DMS114 treated with DMSO at 0.1 percent for 48 hours (cell line): ENCODE data around the gene GSDMA.

Source experiments
- DNase-seq: peaks from one replicate; lab custom pipeline; 2025; ENCODE audit not compliant: unreplicated experiment; lab: John Stamatoyannopoulos, UW

GSDMA gene

GRCh38 chr17:39962642-39963220 is at the start of gene GSDMA:
GSDMA (plus strand) TSS chr17:39963004; CDS start chr17:39965688, 2,684 bp downstream.
- no peak for DNase-seq

DNA sequence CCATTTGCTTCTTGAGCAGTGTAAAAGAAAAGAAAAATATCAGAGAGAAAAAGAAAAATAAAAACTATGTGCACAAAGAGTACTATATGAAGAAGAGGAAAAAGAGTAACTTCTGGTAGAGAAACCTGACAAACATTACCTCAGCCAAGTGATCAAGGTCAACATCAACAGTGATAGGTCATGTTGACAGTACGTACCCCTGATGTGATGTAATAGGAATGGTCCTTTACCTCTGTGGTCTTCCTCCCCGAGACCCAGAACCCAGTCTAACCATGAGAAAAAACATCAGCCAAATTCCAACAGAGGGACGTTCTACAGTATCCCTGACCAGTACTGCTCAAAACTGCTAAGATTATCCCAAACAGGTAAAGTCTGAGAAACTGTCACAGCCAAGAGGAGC is 48.8 kb upstream of the GSDMA start:
- no peak for DNase-seq

- no peak for DNase-seq
These were observed 47.2 kb upstream of the GSDMA start for GRCh38 chr17:39915559-39915958.

DNA sequence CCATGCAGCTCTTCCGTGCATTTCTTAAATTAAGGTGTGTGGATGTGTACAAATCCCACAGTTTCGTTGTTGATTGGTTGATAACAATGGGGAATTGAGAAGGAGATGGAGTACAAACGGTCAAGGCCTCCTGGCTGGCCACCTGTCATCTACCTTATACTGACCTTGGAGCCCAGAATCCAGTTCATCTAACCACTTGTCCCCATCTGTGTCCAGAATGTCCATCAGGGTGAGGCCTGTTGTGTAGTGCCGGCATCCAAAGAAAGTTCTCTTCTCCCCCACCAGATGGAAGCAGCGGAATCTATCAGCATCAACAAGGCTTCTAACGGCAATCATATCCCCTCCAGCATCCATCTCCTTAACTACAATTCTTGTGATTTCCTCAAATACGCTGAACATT is 45.9 kb upstream of the GSDMA start:
- peak; percentile 47 for DNase-seq

GRCh38 chr17:39919087-39919683 is 43.6 kb upstream of the GSDMA start:
- no peak for DNase-seq

GRCh38 chr17:39920218-39921210 is 42.3 kb upstream of the GSDMA start:
- DNase-seq: no peak

DNA sequence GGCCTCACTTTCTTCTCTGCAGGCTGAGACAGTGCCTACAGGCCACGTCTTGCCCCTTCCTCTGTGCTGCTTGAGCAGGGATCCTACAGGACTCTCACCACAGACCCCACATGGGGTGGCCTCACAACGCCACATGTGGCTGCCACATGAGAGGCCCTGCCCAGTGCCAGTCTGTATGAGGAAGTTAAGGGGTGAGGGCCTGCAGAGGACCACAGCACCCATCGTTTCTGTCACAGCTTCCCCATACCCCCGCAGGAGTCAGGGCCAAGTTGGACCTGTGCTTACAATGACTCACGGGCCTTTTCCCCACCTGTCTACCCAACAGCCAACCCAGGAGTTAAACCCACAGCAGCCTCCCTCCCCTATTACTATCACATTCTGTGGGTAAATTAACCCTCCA is 41.5 kb upstream of the GSDMA start:
- DNase-seq: no peak

- DNase-seq: no peak
These were observed 40.8 kb upstream of the GSDMA start for GRCh38 chr17:39922006-39922405.

DNA sequence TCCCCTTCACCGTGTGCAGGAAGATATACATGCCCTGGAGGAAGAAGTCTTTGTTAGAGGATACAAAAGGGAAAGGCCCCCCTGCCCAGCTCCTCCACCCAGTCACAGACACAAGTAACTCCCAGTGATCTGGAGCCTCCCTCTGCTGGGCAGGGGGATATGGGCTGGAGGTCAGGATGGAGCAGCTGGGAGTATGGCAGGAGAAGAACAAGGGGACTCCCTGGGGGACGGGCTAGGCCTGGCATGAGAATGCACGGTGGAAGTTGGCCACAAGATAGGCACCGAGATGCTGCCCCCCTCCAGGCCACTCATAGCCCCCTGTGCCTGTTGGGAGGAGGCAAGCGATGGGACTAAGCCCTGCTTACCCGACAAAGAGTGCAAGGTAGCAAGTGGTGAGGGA is 39.6 kb upstream of the GSDMA start:
- DNase-seq: no peak

GRCh38 chr17:39923836-39924690 is 38.7 kb upstream of the GSDMA start:
- no peak for DNase-seq

- DNase-seq: no peak
These were observed 38.1 kb upstream of the GSDMA start for GRCh38 chr17:39924691-39925055.

GRCh38 chr17:39925282-39926134 is 37.3 kb upstream of the GSDMA start:
- DNase-seq: no peak

DNA sequence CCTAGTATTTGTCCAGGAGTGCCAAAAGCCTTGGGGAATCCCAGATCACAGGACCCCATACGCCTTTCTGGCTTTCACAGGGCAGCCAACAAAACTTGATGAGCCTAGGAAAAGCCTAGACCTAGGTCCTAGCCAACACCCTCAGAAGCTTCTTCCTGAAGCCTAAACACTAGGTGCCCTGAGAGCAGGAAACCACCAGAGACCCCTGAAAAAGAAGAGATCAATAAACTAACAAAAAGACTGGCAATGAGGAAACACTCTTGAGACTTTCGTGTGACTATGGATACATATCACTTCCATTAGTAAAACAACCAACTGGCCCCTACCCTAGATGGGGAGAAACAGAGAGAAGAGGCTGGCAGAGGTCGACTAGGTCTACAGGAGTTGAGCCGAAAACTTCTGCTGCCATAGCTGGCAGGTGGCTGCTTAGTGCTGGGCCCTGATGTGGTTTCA is 36.6 kb upstream of the GSDMA start:
- no peak for DNase-seq

DNA sequence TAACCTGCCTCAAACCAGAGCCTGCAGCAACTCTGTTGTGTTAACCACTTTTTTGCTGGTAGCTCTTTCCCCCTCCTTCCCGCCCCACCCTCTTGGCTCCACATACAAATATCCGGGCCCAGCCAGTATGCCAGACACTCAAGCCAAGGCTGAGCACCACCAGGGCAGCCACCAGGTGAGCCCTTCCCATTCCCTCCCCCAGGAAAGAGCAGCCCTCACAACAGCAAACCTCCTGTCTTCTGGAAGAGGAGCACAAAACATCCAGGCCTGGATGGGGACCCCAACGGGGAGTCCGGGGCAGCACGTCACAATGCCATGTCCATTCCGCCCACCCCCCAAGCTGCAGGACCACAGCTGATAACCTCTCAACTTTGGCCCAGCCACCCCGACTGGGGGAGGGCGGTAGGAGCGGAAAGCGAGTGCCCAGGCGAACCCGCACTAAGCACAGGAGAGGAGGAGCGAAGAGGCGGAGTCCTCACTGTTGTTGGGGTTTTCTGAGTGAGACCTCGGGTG is 36.2 kb upstream of the GSDMA start:
- no peak for DNase-seq

DNA sequence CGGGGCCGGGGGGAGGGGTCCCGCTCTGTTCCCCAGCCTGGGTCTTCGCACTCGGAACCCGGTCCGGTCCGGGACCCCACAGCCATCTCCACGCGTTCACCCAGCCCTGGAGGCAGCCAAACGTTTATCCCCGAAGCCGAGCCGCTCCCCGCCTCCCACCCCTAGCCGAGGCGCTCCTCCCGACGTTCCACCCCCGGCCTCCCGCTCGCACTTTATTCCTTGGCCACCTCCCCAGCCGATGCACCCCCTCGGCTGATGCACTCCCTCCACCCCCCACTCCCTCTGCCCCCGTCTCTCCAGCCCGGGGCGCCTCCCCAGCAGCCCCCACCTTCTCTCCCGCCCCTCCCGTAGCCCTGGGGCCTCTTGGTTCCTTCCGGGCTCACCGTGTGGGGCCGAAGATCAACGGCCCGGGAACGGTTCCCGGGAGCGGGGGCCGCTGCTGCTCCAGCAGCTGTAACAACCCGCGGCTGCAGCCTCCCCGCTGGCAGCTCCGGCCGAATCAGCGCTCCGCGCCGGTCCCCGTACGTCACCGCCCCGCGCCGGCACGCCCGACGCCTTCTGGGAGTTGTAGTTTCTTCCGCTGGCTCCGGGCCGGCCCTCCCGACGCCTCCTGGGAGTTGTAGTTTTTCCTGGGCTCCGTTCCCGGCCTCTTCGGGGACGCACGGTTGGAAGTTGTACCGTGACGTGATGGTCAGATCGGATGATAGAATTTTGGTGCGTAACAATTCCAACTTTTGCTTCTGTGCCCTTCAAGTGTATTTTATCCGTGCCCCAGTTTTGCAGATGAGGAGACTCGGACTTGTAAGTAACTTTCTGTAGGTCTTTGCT is 35.5 kb upstream of the GSDMA start, which contains the start of the genes LRRC3C and ORMDL3:
TSS of gene LRRC3C (plus strand) at position 632 of the 828 bp plus-strand sequence. CDS start 13,792 bp downstream, outside the sequence.
TSS of gene ORMDL3 (minus strand) at position 501 of the 828 bp plus-strand sequence. CDS start 3,398 bp downstream, outside the sequence.
- peak; percentile 93 for DNase-seq

DNA sequence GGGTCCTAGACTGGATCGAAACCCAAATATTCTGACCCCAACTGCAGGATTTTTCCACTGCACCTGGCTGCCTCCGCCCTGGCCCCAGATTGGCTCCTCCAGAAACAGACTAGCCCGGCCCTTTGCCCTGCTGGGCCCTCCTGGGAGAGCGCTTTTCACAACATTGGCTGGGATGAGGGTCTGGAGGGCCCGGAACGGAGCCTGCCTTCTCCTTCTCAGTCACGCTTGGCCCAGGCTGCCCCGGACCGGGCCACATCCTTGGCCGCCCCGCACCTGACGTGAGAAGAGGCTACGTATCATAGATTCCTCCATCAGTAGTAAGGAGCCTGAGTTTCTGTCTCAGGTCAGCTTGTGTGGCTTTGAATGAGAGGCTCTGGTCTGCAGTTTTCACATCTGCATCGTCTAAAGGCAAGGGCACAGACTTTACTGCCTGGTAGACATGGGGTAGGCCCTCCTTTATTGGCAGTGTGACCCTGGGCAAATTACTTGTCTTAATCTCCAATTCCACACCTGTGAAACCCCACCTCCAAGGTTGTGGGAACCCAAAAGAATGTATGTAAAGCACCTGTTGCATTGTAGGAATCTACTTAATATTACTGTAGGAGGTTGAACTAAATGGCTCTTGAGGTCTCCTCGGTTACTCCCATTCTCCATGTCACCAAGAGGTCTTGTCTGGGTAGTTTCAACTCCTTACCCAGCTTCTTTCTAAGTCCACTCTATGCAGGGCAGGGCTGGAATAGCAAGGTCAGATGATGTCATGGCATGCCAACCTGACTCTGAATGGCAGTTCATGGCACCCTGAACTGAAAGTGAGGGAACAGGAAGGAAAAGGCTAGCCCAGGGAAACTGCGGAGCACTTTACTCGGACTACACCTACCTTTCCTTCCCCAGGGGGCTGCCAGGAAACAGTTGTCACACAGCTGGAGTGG is 34.6 kb upstream of the GSDMA start:
- DNase-seq: no peak

DNA sequence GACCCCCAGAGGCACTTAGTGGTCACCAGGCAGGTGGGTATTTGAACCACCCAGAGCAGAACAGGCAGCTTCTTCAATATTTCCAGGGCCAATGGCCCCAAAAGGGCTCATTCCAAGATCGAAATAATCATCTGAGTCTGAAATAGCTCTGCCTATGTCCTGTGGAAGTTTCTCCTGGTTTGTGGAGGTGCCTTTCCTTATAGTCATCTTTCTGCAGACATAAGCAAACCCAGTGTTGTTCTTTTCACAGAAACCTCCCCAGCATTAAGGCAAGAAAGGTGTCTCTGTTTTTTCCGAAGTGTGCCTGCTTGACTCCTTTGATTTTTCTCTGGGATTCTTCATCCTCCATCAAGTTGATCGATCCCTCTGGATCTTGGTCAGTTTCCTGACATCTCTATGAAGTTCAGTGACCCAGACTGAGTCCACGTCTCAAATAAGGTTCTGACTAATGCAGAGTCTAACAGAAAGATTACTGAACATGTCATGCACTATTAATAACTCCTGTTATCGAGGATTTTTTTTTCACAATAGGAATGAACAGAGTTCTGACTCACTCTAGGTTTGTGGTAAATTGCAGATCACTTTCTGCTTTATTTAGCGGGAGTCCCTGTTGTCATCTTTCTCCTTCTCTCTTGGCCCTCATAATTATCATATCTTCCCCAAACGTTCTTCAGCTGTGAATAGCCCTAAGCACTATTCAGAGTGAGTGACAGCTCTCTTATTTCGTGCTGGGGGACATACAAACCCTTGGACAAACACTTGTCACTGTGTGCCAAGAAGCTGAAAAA is 33.8 kb upstream of the GSDMA start:
- no peak for DNase-seq
